Spleen (tissue), 7 donors: Measurements from ENCODE around the gene MDH1B.

Experiments used
- POLR2A ChIP-seq, 3 donors: fragments of 450-650 bp; IDR thresholded peaks; one replicate each; pipeline ENCODE4 v1.5.1; 2017; ENCODE audit warnings: antibody characterized with exemption in 3 of 3, mild to moderate bottlenecking in 1 of 3
- TF ChIP-seq, protein P1 (sequence below), 11 experiments: fragments of 200-600 bp in 7 of 11; fragments of 450-650 bp in 4 of 11; sonication (generic) in 4 of 11; IDR thresholded peaks in 8 of 11; conservative IDR thresholded peaks in 3 of 11; 1 replicate in 7 of 11; 2 replicates in 4 of 11; pipeline versions ENCODE4 v1.4.0 to v1.8.0; 2016 to 2021; ENCODE audit warnings: antibody characterized with exemption in 11 of 11, inconsistent platforms in 4 of 11, mild to moderate bottlenecking in 1 of 11
- donor health status: DM: no; HTN: no; CAD: no; lungs with moderate emphysema.
- donor health status: DM: no; HTN: no; CAD: no.
- donor health status: DM: no; HTN: no; CAD: no.

DNA sequence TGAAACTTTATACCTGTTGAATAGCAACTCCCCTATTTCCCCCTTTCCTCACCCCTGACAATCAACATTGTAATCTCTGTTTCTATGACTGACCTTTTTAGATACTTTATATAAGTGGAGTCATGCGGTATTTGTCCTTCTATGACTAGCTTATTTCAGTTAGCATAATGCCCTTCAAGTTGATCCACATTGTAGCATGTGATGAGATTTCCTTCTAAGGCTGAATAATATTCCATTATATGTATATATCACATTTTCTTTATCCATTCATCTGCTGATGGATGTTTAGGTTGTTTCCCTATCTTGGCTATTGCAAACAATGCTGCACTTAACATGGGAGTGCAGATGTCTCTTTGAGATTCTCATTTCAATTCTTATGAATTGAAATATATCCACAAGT is 9.7 kb upstream of the MDH1B start:
- TF ChIP-seq, protein P1, sequence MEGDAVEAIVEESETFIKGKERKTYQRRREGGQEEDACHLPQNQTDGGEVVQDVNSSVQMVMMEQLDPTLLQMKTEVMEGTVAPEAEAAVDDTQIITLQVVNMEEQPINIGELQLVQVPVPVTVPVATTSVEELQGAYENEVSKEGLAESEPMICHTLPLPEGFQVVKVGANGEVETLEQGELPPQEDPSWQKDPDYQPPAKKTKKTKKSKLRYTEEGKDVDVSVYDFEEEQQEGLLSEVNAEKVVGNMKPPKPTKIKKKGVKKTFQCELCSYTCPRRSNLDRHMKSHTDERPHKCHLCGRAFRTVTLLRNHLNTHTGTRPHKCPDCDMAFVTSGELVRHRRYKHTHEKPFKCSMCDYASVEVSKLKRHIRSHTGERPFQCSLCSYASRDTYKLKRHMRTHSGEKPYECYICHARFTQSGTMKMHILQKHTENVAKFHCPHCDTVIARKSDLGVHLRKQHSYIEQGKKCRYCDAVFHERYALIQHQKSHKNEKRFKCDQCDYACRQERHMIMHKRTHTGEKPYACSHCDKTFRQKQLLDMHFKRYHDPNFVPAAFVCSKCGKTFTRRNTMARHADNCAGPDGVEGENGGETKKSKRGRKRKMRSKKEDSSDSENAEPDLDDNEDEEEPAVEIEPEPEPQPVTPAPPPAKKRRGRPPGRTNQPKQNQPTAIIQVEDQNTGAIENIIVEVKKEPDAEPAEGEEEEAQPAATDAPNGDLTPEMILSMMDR (IDR thresholded peaks at IDR 0.05 in 8 of 11, conservative IDR thresholded peaks at IDR 0.05 in 3 of 11): no peak
- no peak for TF ChIP-seq POLR2A (IDR thresholded peaks at IDR 0.05)
